ENCODE data around the gene F7.
"Not testable (repeated sequence)": the region's sequence is repeated elsewhere in the genome, so short reads cannot be mapped to it uniquely, and the experiment has no call there.

Gene F7

DNA sequence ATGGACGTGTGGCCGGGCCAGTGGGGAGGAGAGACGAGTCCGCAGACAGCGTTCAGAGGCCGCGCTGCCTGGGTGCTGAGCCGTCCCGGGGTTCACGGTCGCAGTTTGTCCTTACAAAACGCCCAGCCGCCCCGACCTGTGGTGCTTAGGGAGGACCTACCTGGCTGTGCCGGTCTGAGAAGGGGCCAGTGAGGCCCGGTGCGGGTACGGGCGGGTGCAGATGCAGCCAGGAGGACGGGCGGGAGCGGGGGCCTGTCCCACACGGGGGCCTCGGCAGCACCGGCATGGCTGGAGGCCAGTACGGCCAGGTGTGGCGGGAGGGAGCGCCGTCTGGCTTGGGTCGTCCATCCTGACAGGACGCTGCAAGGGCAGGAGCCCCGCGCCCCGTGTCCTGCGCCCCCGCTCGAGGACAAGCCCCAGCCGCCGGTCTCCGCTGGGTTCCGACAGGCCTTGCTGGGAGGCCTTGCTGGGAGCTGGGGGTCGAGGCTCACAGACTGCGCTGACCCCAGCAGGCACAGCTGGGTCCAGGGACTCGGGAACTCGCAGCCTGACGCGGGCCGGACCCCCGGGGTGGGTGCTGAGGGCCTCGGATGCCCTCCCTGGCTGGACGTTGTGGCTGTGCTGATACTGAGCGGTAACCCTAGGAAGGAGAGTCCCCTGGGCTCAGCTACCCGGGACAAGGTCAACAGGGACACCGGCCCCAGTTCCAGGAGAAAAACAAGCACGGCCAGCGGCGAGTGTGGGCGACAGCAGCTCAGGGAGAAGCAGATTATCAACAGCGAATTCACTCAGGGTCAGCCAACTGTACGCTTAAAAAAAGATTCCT, 47.6 kb downstream of the F7 start:
- Histone ChIP-seq H3K9me3 (ENCODE audit: control insufficient read depth, low read length) (no peaks in the 10 kb centered on the region), H3K27me3 (ENCODE audit: control insufficient read depth, insufficient read depth, low read length) (peaks cover 21% of the 10 kb centered on the region), H3K4me1 (ENCODE audit: control insufficient read depth, insufficient read depth, low read length) (peaks cover 18% of the 10 kb centered on the region), H3K36me3 (ENCODE audit: control insufficient read depth, insufficient read depth, low read length) (no peaks in the 10 kb centered on the region), H3K9ac (ENCODE audit: low read length) (peak overlapping the region; percentile 70), H3K4me3 (ENCODE audit: low read length) (peak overlapping the region; percentile 55)

- H3K9ac ChIP-seq (ENCODE audit: low read length) = peak overlapping the region; percentile 70
- peak overlapping the region; percentile 55 for H3K4me3 ChIP-seq (ENCODE audit: low read length)
- peaks cover 21% of the 10 kb centered on the region for H3K27me3 ChIP-seq (ENCODE audit: control insufficient read depth, insufficient read depth, low read length)
- no peaks in the 10 kb centered on the region for H3K36me3 ChIP-seq (ENCODE audit: control insufficient read depth, insufficient read depth, low read length)
- H3K4me1 ChIP-seq (ENCODE audit: control insufficient read depth, insufficient read depth, low read length) = peaks cover 20% of the 10 kb centered on the region
- H3K9me3 ChIP-seq (ENCODE audit: control insufficient read depth, low read length) = no peaks in the 10 kb centered on the region
These were observed 48.5 kb downstream of the F7 start for GRCh38 chr13:113153810-113154748.

GRCh38 chr13:113155201-113155600, 49.6 kb downstream of the F7 start:
- H3K36me3 ChIP-seq (ENCODE audit: control insufficient read depth, insufficient read depth, low read length) = no peaks in the 10 kb centered on the region
- H3K4me3 ChIP-seq (ENCODE audit: low read length) = no peak overlapping the region
- H3K9me3 ChIP-seq (ENCODE audit: control insufficient read depth, low read length) = no peaks in the 10 kb centered on the region
- no peak overlapping the region for H3K9ac ChIP-seq (ENCODE audit: low read length)
- H3K27me3 ChIP-seq (ENCODE audit: control insufficient read depth, insufficient read depth, low read length) = peaks cover 24% of the 10 kb centered on the region
- peaks cover 20% of the 10 kb centered on the region for H3K4me1 ChIP-seq (ENCODE audit: control insufficient read depth, insufficient read depth, low read length)

DNA sequence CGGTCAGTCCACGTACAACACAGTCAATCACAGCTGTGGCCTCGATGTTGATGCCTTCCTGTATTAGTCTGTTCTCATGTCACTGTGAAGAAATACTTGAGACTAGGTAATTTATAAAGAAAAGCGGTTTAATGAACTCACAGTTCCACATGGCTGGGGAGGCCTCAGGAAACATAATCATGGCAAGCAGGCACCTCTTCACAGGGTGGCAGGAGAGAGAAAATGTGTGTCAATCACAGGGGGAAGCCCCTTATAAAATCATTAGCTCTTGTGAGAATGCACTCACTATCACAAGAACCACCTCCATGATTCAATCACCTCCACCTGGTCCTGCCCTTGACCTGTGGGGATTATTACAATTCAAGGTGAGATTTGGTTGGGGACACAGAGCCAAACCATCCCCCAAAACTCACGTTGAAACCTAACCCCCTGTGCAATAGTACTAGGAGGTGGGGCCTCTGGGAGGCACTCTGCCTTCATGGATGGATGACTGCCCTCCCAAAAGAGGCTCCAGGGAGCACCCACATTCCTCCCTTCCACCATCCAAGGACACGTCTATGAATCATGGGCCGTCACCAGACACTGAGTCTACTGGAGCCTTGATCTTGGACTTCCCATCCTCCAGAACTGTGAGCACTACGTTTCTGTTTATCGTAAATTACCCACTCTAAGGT, 50.5 kb downstream of the F7 start:
- no peaks in the 10 kb centered on the region for H3K36me3 ChIP-seq (ENCODE audit: control insufficient read depth, insufficient read depth, low read length)
- H3K9ac ChIP-seq (ENCODE audit: low read length) = no peak overlapping the region
- peaks cover 25% of the 10 kb centered on the region for H3K27me3 ChIP-seq (ENCODE audit: control insufficient read depth, insufficient read depth, low read length)
- H3K4me1 ChIP-seq (ENCODE audit: control insufficient read depth, insufficient read depth, low read length) = peaks cover 20% of the 10 kb centered on the region
- H3K9me3 ChIP-seq (ENCODE audit: control insufficient read depth, low read length) = no peaks in the 10 kb centered on the region
- no peak overlapping the region for H3K4me3 ChIP-seq (ENCODE audit: low read length)

GRCh38 chr13:113157206-113157928, 51.8 kb downstream of the F7 start:
- H3K4me3 ChIP-seq (ENCODE audit: low read length) = no peak overlapping the region
- peaks cover 23% of the 10 kb centered on the region for H3K27me3 ChIP-seq (ENCODE audit: control insufficient read depth, insufficient read depth, low read length)
- H3K36me3 ChIP-seq (ENCODE audit: control insufficient read depth, insufficient read depth, low read length) = no peaks in the 10 kb centered on the region
- H3K9me3 ChIP-seq (ENCODE audit: control insufficient read depth, low read length) = no peaks in the 10 kb centered on the region
- H3K4me1 ChIP-seq (ENCODE audit: control insufficient read depth, insufficient read depth, low read length) = peaks cover 19% of the 10 kb centered on the region
- H3K9ac ChIP-seq (ENCODE audit: low read length) = no peak overlapping the region

GRCh38 chr13:113157929-113158747, 52.5 kb downstream of the F7 start, which contains the start of gene PROZ:
TSS of gene PROZ (plus strand) at chr13:113158648. CDS start at chr13:113158661, 13 bp downstream.
- H3K4me3 ChIP-seq (ENCODE audit: low read length) = no peak within 1 kb of the TSS
- H3K27me3 ChIP-seq (ENCODE audit: control insufficient read depth, insufficient read depth, low read length) = peaks cover 22% of the 10 kb centered on the region
- H3K9ac ChIP-seq (ENCODE audit: low read length) = no peak within 1 kb of the TSS
- no peaks in the 10 kb centered on the region for H3K36me3 ChIP-seq (ENCODE audit: control insufficient read depth, insufficient read depth, low read length)
- H3K9me3 ChIP-seq (ENCODE audit: control insufficient read depth, low read length) = no peaks in the 10 kb centered on the region
- H3K4me1 ChIP-seq (ENCODE audit: control insufficient read depth, insufficient read depth, low read length) = peaks cover 11% of the 10 kb centered on the region

- no peak overlapping the region for H3K9ac ChIP-seq (ENCODE audit: low read length)
- H3K4me3 ChIP-seq (ENCODE audit: low read length) = no peak overlapping the region
- no peaks in the 10 kb centered on the region for H3K9me3 ChIP-seq (ENCODE audit: control insufficient read depth, low read length)
- H3K4me1 ChIP-seq (ENCODE audit: control insufficient read depth, insufficient read depth, low read length) = peaks cover 6% of the 10 kb centered on the region
- peaks cover 23% of the 10 kb centered on the region for H3K27me3 ChIP-seq (ENCODE audit: control insufficient read depth, insufficient read depth, low read length)
- H3K36me3 ChIP-seq (ENCODE audit: control insufficient read depth, insufficient read depth, low read length) = no peaks in the 10 kb centered on the region
These were observed 53.4 kb downstream of the F7 start for GRCh38 chr13:113158946-113159345.

DNA sequence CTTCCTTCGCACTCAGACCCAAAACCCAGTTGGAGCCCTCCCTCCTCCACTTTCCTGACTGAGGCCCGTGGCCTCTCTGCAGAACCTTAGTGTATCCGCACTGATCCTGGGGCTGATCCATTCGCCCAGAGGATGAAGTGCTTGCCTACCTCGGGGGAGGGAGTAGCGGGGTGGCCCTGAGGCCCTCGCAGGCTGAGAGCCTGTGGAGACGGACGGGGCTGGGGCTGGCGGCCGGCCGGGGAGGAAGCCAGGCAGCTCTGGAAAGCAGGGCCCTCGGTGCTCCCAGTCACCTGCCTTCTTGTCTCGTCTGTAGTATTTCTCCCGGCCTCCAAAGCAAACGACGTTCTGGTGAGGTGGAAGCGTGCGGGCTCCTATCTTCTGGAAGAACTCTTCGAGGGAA, 54.1 kb downstream of the F7 start:
- H3K4me3 ChIP-seq (ENCODE audit: low read length) = no peak overlapping the region
- H3K4me1 ChIP-seq (ENCODE audit: control insufficient read depth, insufficient read depth, low read length) = peaks cover 6% of the 10 kb centered on the region
- no peaks in the 10 kb centered on the region for H3K36me3 ChIP-seq (ENCODE audit: control insufficient read depth, insufficient read depth, low read length)
- H3K9me3 ChIP-seq (ENCODE audit: control insufficient read depth, low read length) = no peaks in the 10 kb centered on the region
- H3K9ac ChIP-seq (ENCODE audit: low read length) = no peak overlapping the region
- H3K27me3 ChIP-seq (ENCODE audit: control insufficient read depth, insufficient read depth, low read length) = peaks cover 23% of the 10 kb centered on the region

DNA sequence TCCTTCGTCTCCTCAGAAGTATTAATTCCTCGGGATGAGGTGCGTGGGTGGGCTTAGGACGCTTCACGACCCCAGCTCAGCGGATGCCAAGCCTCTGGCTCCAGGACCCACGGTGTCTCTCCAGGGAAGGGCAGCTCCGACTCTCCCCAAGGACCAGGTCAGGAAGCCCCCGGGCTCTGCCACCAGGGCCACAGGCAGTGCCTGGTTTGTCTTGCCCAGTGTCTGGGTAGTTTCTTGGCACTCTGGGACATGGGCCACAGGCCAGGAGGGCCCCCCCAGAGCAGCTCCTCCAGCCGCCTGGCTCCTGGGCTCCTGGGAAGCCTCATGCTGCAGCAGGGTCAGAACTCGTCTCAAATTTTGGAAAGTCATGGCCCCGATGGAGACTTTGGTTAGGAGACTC, 55.4 kb downstream of the F7 start:
- Histone ChIP-seq H3K4me3 (ENCODE audit: low read length) (no peak overlapping the region), H3K27me3 (ENCODE audit: control insufficient read depth, insufficient read depth, low read length) (peaks cover 23% of the 10 kb centered on the region), H3K36me3 (ENCODE audit: control insufficient read depth, insufficient read depth, low read length) (no peaks in the 10 kb centered on the region), H3K9ac (ENCODE audit: low read length) (no peak overlapping the region), H3K4me1 (ENCODE audit: control insufficient read depth, insufficient read depth, low read length) (peaks cover 6% of the 10 kb centered on the region), H3K9me3 (ENCODE audit: control insufficient read depth, low read length) (no peaks in the 10 kb centered on the region)

DNA sequence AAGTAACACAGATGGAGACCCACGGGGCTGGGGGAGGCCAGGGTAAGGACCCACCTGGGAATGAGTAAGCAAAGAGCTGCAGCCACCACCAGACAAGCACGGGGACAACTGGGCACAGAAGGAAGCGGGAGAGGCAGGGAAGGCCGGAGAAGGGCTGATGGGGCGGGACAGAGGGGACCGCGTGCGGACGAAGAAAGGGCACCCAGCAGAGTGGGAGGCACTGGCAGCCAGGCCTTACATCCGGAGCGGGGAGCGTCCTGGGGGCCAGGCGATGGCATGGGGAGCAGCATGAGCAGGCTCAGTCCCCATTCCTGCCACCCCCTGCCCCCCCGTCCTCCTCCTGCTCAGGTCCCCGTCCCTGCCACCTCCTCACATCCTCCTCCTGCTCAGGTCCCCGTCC, 55.8 kb downstream of the F7 start:
- Histone ChIP-seq H3K9ac (ENCODE audit: low read length) (no peak overlapping the region), H3K4me3 (ENCODE audit: low read length) (no peak overlapping the region), H3K4me1 (ENCODE audit: control insufficient read depth, insufficient read depth, low read length) (peaks cover 6% of the 10 kb centered on the region), H3K27me3 (ENCODE audit: control insufficient read depth, insufficient read depth, low read length) (peaks cover 23% of the 10 kb centered on the region), H3K36me3 (ENCODE audit: control insufficient read depth, insufficient read depth, low read length) (no peaks in the 10 kb centered on the region), H3K9me3 (ENCODE audit: control insufficient read depth, low read length) (no peaks in the 10 kb centered on the region)

GRCh38 chr13:113161975-113162374, 56.4 kb downstream of the F7 start:
- H3K27me3 ChIP-seq (ENCODE audit: control insufficient read depth, insufficient read depth, low read length) = peaks cover 23% of the 10 kb centered on the region
- not testable (repeated sequence) for H3K36me3 ChIP-seq (ENCODE audit: control insufficient read depth, insufficient read depth, low read length); H3K4me3 ChIP-seq (ENCODE audit: low read length); H3K9me3 ChIP-seq (ENCODE audit: control insufficient read depth, low read length); H3K4me1 ChIP-seq (ENCODE audit: control insufficient read depth, insufficient read depth, low read length); H3K9ac ChIP-seq (ENCODE audit: low read length)

Data from mucosa of stomach (tissue), 1 donor.